Adipocyte (in vitro differentiated cells): ENCODE results near the gene TUBAL3.

Experiments used
- DNase-seq: peaks from one replicate; pipeline ENCODE4 v3.0.0-alpha.2; 2015; ENCODE audit warnings: low read depth
- H3K27me3 ChIP-seq: replicated peaks from 2 replicates; pipeline ENCODE4 v1.7.0; 2013; ENCODE audit warnings: mild to moderate bottlenecking, low read length, moderate library complexity; ENCODE audit not compliant: control insufficient read depth, insufficient read depth
- H3K36me3 ChIP-seq: 2 replicates; pipeline ENCODE4 v1.7.0; 2013; ENCODE audit warnings: low read length, mild to moderate bottlenecking, moderate library complexity; ENCODE audit not compliant: control insufficient read depth, insufficient read depth, severe bottlenecking
- H3K4me1 ChIP-seq: 2 replicates; pipeline ENCODE4 v1.7.0; 2013; ENCODE audit warnings: mild to moderate bottlenecking, low read length, moderate library complexity; ENCODE audit not compliant: control insufficient read depth, insufficient read depth
- H3K4me3 ChIP-seq: 2 replicates; pipeline ENCODE4 v1.7.0; 2013; ENCODE audit warnings: mild to moderate bottlenecking, low read length, moderate library complexity
- H3K9ac ChIP-seq: 2 replicates; pipeline ENCODE4 v1.7.0; 2013; ENCODE audit warnings: mild to moderate bottlenecking, low read length, moderate library complexity
- H3K9me3 ChIP-seq: 2 replicates; pipeline ENCODE4 v1.7.0; 2013; ENCODE audit warnings: mild to moderate bottlenecking, low read length, moderate library complexity; ENCODE audit not compliant: control insufficient read depth

The TUBAL3 gene

DNA sequence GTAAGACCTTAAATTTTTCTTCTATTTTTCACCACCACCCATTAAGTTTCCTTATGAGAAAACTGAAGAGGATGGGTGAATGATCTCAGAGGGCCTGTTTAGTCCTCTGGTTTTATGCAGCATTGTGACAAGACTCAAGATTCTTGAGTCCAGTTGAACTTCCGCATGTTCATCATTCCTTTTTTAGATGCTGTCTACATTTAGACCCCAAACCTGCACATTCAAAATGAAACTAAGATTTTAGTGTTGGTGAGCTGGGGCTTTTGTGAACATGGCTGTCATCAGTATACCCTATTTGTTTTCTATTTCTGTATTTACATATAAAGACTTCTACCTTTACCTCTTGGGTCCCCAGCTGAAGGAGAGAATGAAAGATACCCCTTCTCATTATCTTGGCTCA, 38.8 kb upstream of the TUBAL3 start:
- no peak overlapping the region for H3K9ac ChIP-seq
- no peaks in the 10 kb centered on the region for H3K27me3 ChIP-seq
- H3K36me3 ChIP-seq: no peaks in the 10 kb centered on the region
- no peak overlapping the region for H3K4me3 ChIP-seq
- DNase-seq: no peak
- H3K9me3 ChIP-seq: no peaks in the 10 kb centered on the region
- H3K4me1 ChIP-seq: peaks cover 9% of the 10 kb centered on the region

DNA sequence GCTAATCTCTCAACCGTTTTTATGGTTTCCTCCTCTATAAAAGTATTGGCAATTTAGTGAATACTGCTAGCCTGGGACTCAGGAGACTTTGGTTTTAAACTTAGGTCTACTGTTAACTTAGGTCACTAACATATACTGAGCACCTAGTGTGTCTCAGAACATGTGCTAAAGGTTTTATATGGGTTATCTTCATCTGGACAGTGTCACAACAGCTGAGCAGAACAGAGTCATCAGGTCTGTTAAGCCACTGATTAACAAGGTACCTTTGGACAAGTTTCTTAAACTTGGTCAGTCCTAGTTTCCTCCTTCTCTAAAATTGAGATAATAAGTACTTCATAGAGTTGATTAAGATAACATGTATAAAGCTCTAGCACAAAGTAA, 38.4 kb upstream of the TUBAL3 start:
- Histone ChIP-seq H3K4me3 (no peak overlapping the region), H3K9me3 (no peaks in the 10 kb centered on the region), H3K27me3 (no peaks in the 10 kb centered on the region), H3K36me3 (no peaks in the 10 kb centered on the region), H3K9ac (no peak overlapping the region), H3K4me1 (peaks cover 5% of the 10 kb centered on the region)
- no peak for DNase-seq

- Histone ChIP-seq H3K27me3 (no peaks in the 10 kb centered on the region), H3K4me1 (peaks cover 5% of the 10 kb centered on the region)
- DNase-seq: peak; percentile 83
Observed at GRCh38 chr10:5442065-5442989, 37.7 kb upstream of the TUBAL3 start.

DNA sequence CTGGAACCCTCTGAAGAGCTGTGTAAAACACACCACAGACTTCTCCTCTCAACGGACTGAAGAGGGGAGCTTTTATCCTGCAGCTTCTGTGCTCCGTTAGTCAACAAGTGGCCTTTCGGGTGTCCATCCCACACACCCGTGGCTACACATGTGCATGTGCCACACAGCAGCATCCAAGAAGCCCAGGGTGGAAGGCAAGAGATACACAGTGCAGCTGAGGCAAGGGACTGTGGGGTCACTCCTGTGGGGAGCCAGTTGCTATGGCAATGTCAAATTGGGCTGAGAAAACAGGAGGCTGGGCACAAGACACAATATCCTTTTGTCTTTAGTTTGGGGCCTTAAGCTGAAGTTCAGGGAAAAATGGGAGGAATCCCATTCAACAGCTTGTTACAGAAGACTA, 36.5 kb upstream of the TUBAL3 start:
- H3K36me3 ChIP-seq: no peaks in the 10 kb centered on the region

More at GRCh38 chr10:5442065-5442989, 37.7 kb upstream of the TUBAL3 start:
- Histone ChIP-seq H3K4me3 (no peak overlapping the region), H3K9me3 (no peaks in the 10 kb centered on the region), H3K36me3 (no peaks in the 10 kb centered on the region), H3K9ac (no peak overlapping the region)

DNA sequence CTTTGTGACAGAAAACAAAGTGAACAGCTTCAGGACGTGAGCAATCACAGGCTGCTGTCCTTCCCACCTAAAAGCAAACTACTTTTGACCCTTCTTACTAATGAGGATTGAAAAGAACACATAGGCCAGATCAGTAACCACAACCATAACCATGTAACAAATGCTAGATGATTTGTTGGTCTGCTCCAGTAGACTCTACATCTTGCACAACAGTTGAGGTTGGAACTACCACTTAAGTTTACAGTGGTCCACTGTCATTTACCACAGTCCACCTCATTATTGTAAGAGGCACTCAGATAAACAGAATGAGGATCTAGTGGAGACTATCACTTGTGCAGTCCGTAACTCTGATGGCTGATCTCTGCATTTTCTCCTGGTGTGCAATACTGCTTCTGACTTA, 35.6 kb upstream of the TUBAL3 start:
- H3K4me1 ChIP-seq: no peaks in the 10 kb centered on the region
- H3K9ac ChIP-seq: no peak overlapping the region
- no peaks in the 10 kb centered on the region for H3K27me3 ChIP-seq
- H3K4me3 ChIP-seq: no peak overlapping the region
- no peak for DNase-seq
- H3K9me3 ChIP-seq: no peaks in the 10 kb centered on the region
- H3K36me3 ChIP-seq: no peaks in the 10 kb centered on the region

More for the DNA sequence above, 36.5 kb upstream of the TUBAL3 start:
- no peak for DNase-seq
- no peak overlapping the region for H3K4me3 ChIP-seq
- H3K9ac ChIP-seq: no peak overlapping the region
- no peaks in the 10 kb centered on the region for H3K27me3 ChIP-seq
- H3K4me1 ChIP-seq: peaks cover 3% of the 10 kb centered on the region
- no peaks in the 10 kb centered on the region for H3K9me3 ChIP-seq

DNA sequence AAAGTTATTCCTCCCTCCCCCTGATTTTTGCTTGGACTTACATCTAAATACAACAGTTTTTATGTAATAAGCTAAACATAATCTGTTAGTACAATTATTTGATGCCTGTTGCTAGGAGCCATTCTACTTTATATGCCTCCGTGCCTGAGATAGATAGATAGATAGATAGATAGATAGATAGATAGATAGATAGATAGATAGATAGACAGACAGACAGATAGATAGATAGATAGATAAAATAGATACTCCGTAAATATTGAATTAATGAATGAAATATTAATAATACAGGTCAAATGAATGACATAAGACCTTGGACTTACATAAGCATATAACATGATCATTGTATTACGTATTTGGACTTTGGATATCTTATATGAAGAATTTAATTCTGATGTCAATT, 30.7 kb upstream of the TUBAL3 start:
- peaks cover 11% of the 10 kb centered on the region for H3K4me1 ChIP-seq
- H3K4me3 ChIP-seq: no peak overlapping the region
- H3K9ac ChIP-seq: no peak overlapping the region

GRCh38 chr10:5434017-5434753, 29.6 kb upstream of the TUBAL3 start:
- H3K27me3 ChIP-seq: no peaks in the 10 kb centered on the region
- no peaks in the 10 kb centered on the region for H3K9me3 ChIP-seq
- H3K36me3 ChIP-seq: no peaks in the 10 kb centered on the region
- H3K9ac ChIP-seq: peak overlapping the region; percentile 31
- DNase-seq: peak; percentile 81
- H3K4me1 ChIP-seq: peaks cover 11% of the 10 kb centered on the region
- H3K4me3 ChIP-seq: no peak overlapping the region

More for the DNA sequence above, 30.7 kb upstream of the TUBAL3 start:
- no peaks in the 10 kb centered on the region for H3K27me3 ChIP-seq
- DNase-seq: no peak
- H3K36me3 ChIP-seq: no peaks in the 10 kb centered on the region
- no peaks in the 10 kb centered on the region for H3K9me3 ChIP-seq

- no peaks in the 10 kb centered on the region for H3K9me3 ChIP-seq
- no peaks in the 10 kb centered on the region for H3K36me3 ChIP-seq
- peaks cover 11% of the 10 kb centered on the region for H3K4me1 ChIP-seq
- H3K4me3 ChIP-seq: no peak overlapping the region
- H3K27me3 ChIP-seq: no peaks in the 10 kb centered on the region
- H3K9ac ChIP-seq: peak overlapping the region; percentile 31
- no peak for DNase-seq
Observed at GRCh38 chr10:5433182-5433581, 28.6 kb upstream of the TUBAL3 start.

GRCh38 chr10:5428133-5428532, 23.5 kb upstream of the TUBAL3 start:
- H3K36me3 ChIP-seq: no peaks in the 10 kb centered on the region
- no peaks in the 10 kb centered on the region for H3K9me3 ChIP-seq
- DNase-seq: no peak
- no peak overlapping the region for H3K9ac ChIP-seq
- H3K27me3 ChIP-seq: no peaks in the 10 kb centered on the region
- H3K4me3 ChIP-seq: no peak overlapping the region
- H3K4me1 ChIP-seq: peaks cover 13% of the 10 kb centered on the region

DNA sequence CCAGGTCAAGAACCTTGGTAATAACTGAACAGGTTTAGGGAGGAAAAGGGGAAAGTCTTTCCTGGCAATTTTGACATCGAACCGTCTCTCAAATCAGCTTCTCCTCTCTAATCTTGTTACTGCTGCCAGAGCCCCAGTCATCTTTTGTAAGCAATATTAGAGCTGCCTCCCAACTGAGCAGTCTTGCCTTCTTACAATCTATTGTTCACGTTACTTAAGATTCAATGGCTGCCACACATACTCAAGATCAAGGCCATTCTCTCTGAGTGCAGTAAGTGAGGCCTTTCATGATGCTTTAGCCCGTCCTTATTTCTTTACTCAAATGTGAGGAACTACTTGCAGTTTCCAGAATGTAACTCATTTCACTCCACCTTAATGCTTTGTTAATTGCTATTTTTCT, 20.1 kb upstream of the TUBAL3 start:
- Histone ChIP-seq H3K9me3 (no peaks in the 10 kb centered on the region), H3K9ac (no peak overlapping the region), H3K4me1 (peaks cover 11% of the 10 kb centered on the region), H3K4me3 (no peak overlapping the region), H3K27me3 (no peaks in the 10 kb centered on the region), H3K36me3 (no peaks in the 10 kb centered on the region)
- DNase-seq: no peak

- H3K4me1 ChIP-seq: peaks cover 11% of the 10 kb centered on the region
- no peaks in the 10 kb centered on the region for H3K27me3 ChIP-seq
Observed at GRCh38 chr10:5423771-5424170, 19.1 kb upstream of the TUBAL3 start.

More at GRCh38 chr10:5423771-5424170, 19.1 kb upstream of the TUBAL3 start:
- peaks cover 7% of the 10 kb centered on the region for H3K9me3 ChIP-seq
- no peaks in the 10 kb centered on the region for H3K36me3 ChIP-seq
- no peak overlapping the region for H3K9ac ChIP-seq
- H3K4me3 ChIP-seq: no peak overlapping the region
- DNase-seq: no peak
